MCF 10A (cell line): ENCODE results near the gene SALL2. TPM values are rescaled to one million over a fixed set of nuclear protein-coding genes. Genes with fewer than 3 reads are reported as not detected.

Source experiments
- BruUV-seq: library from RNA; stranded (reverse); fragments of 400-500 nt; replicated peaks from 2 replicates; lab custom pipeline; 2021; lab: Mats Ljungman, UMichigan
- CTCF ChIA-PET: fragments of 300-600 bp; sonication (Branson Sonifier 250); formaldehyde crosslinking; extraction: SDS; loops from one replicate; lab custom pipeline; 2021; ENCODE audit warnings: antibody characterized with exemption, inconsistent platforms; lab: Yijun Ruan, JAX
- POLR2A ChIA-PET: fragments of 300-600, 350-650 bp; sonication (Branson Sonifier 250); formaldehyde crosslinking; extraction: SDS; loops from one replicate; lab custom pipeline; 2020; ENCODE audit warnings: antibody characterized with exemption, inconsistent platforms; lab: Yijun Ruan, JAX
- DNase-seq: peaks from one replicate; pipeline ENCODE4 v3.0.0-alpha.2; 2018; ENCODE audit not compliant: unreplicated experiment
- H3K27ac Mint-ChIP-seq: one replicate; pipeline ENCODE4 v1.8.0; 2022; ENCODE audit warnings: mild to moderate bottlenecking, low read depth, mixed read lengths; ENCODE audit not compliant: unreplicated experiment
- H3K27me3 Mint-ChIP-seq: one replicate; pipeline ENCODE4 v1.8.0; 2022; ENCODE audit warnings: mixed read lengths; ENCODE audit not compliant: insufficient read depth, unreplicated experiment
- H3K36me3 Mint-ChIP-seq: one replicate; pipeline ENCODE4 v1.8.0; 2022; ENCODE audit warnings: mild to moderate bottlenecking, moderate library complexity, mixed read lengths; ENCODE audit not compliant: insufficient read depth, unreplicated experiment
- H3K4me1 Mint-ChIP-seq: one replicate; pipeline ENCODE4 v1.8.0; 2022; ENCODE audit warnings: mixed read lengths; ENCODE audit not compliant: insufficient read depth, unreplicated experiment
- H3K4me3 Mint-ChIP-seq: one replicate; pipeline ENCODE4 v1.8.0; 2022; ENCODE audit warnings: mild to moderate bottlenecking, moderate library complexity, mixed read lengths; ENCODE audit not compliant: unreplicated experiment
- H3K9me3 Mint-ChIP-seq: one replicate; pipeline ENCODE4 v1.8.0; 2022; ENCODE audit warnings: mixed read lengths; ENCODE audit not compliant: unreplicated experiment
- intact Hi-C: fragments of 100-400 bp; cut with micrococcal nuclease; formaldehyde crosslinking; loops from 2 replicates; pipeline ENCODE4 v1.14.1; 2022
- total RNA-seq: library from RNA; stranded (reverse); gene quantifications from 2 replicates; pipeline ENCODE4 v1.2.3, GENCODE V29; 2022
- TF ChIP-seq, protein P1 (sequence below): fragments of 200-600 bp; IDR thresholded peaks from one replicate; pipeline ENCODE4 v1.8.0; 2022; ENCODE audit warnings: antibody characterized with exemption, mild to moderate bottlenecking; ENCODE audit not compliant: unreplicated experiment

The SALL2 gene
- total RNA-seq, 1 experiment from 2014 or later, result 0.09 TPM

DNA sequence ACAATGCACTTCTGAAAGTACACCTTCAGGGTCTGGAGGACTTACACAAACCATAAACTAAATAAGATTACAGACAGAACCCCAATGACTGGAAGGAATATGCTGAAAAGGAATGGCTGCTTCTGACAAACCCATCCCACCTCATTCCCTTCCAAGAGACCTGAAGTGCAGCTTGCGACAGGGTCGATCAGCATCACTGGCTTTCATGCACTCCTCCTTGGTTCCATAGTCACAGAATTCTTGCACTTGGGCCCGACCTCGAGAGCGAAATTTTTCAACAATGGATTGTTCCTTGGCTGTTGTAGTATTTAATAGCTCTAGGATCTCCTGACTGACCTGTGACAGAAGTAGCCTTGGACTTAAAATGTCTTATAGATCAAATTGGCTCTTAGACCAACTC lies 24.6 kb downstream of the SALL2 start:
- Mint-ChIP-seq H3K4me1 (no peaks in the 10 kb centered on the region), H3K27me3 (no peaks in the 10 kb centered on the region), H3K9me3 (no peaks in the 10 kb centered on the region), H3K4me3 (no peak overlapping the region), H3K36me3 (peaks cover 67% of the 10 kb centered on the region), H3K27ac (no peak overlapping the region)
- ChIA-PET CTCF (interaction anchor here (0.6 to 6.0 kb wide), 8 partner anchors 8 to 437 kb away, joined by 3 to 57 read pairs (median 6); partner anchors contain the start of genes METTL3, RAB2B and TOX4), POLR2A (interaction anchor here (0.6 to 3.7 kb wide), 4 partner anchors 9 to 191 kb away, joined by 3 to 23 read pairs (median 6); partner anchors contain the start of gene METTL3)
- no TSS peak for BruUV-seq
- TF ChIP-seq, protein P1, sequence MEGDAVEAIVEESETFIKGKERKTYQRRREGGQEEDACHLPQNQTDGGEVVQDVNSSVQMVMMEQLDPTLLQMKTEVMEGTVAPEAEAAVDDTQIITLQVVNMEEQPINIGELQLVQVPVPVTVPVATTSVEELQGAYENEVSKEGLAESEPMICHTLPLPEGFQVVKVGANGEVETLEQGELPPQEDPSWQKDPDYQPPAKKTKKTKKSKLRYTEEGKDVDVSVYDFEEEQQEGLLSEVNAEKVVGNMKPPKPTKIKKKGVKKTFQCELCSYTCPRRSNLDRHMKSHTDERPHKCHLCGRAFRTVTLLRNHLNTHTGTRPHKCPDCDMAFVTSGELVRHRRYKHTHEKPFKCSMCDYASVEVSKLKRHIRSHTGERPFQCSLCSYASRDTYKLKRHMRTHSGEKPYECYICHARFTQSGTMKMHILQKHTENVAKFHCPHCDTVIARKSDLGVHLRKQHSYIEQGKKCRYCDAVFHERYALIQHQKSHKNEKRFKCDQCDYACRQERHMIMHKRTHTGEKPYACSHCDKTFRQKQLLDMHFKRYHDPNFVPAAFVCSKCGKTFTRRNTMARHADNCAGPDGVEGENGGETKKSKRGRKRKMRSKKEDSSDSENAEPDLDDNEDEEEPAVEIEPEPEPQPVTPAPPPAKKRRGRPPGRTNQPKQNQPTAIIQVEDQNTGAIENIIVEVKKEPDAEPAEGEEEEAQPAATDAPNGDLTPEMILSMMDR, result no peak
- DNase-seq, result no peak
- intact Hi-C loops, result no loop called here

DNA sequence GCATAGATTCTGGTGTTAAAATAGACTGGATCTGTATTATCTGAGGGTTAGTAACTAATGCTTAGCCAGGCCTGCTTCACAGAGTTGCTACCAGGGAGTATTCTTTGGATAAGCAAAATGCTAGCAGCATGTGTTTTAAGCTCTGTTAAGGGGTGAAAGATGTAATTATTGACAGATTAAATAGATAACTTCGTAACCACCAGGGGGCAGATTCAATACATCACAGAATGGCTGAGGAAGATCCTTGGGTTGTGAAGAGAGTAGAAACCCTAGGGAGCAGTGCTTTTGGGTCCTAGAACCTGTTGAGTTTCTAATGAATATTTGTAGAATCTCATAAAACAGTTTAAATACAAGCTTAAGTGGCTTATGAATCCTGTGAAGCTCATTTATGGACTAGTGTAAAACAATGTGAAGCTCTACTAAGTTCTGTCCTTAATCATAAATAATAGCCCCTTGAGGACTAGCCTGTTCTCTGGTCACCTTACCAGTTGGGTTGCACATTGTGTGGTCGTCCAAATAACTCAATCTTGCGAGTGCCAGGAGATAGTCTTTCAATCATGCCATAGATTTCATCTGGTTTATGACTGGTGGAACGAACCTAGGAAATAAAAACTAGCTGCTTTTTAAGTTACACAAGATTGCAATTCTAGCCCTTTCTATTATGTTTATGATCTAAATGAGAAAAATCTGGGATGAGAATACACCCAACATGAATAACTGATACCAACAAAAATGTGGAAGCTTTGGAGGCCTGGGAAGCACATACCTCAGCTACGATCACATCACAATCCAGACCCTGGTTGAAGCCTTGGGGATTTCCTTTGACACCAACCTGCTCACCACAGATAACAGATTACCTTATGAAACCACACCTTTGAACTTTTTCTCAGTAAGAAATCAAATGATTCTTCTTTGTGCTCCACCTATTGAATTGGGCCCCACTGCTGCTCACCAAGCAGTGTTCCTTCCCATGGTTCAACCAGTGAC lies 27.3 kb downstream of the SALL2 start:
- POLR2A ChIA-PET, result interaction anchor here (0.8 to 3.9 kb wide), 8 partner anchors 9 to 58 kb away, joined by 3 to 29 read pairs (median 6); partner anchors contain the start of genes METTL3, RAB2B and TOX4
- peaks cover 89% of the 10 kb centered on the region for H3K36me3 Mint-ChIP-seq

GRCh38 chr14:21496453-21496852 lies 29.7 kb downstream of the SALL2 start:
- no peak overlapping the region for H3K4me3 Mint-ChIP-seq
- DNase-seq, result no peak
- no TSS peak for BruUV-seq
- intact Hi-C loops, result no loop called here
- TF ChIP-seq, protein P1, result no peak
- H3K27ac Mint-ChIP-seq, result no peak overlapping the region
- ChIA-PET POLR2A (interaction anchor here (2.7 kb wide), 1 partner anchor 19 kb away, joined by 11 read pairs; the partner anchor contains the start of genes RAB2B and TOX4), CTCF (interaction anchor here (0.5 to 6.0 kb wide), 5 partner anchors 9 to 35 kb away, joined by 3 to 57 read pairs (median 4); partner anchors contain the start of genes RAB2B and TOX4)
- H3K9me3 Mint-ChIP-seq, result no peaks in the 10 kb centered on the region
- no peaks in the 10 kb centered on the region for H3K27me3 Mint-ChIP-seq
- no peaks in the 10 kb centered on the region for H3K4me1 Mint-ChIP-seq
- H3K36me3 Mint-ChIP-seq, result peaks cover 96% of the 10 kb centered on the region

More for the DNA sequence above, 27.3 kb downstream of the SALL2 start:
- TF ChIP-seq, protein P1, result peak; percentile 42
- H3K4me3 Mint-ChIP-seq, result no peak overlapping the region
- no peaks in the 10 kb centered on the region for H3K9me3 Mint-ChIP-seq
- peak; percentile 44 for DNase-seq
- intact Hi-C loops, result loop anchor here (1.0 kb wide), 1 partner anchor 58 kb away; no protein-coding TSS in a partner anchor
- CTCF ChIA-PET, result interaction anchor here (0.6 to 6.0 kb wide), 31 partner anchors 8 to 306 kb away, joined by 3 to 88 read pairs (median 5); partner anchors contain the start of genes CHD8, METTL3, RAB2B and SALL2
- H3K27ac Mint-ChIP-seq, result no peak overlapping the region
- H3K4me1 Mint-ChIP-seq, result no peaks in the 10 kb centered on the region
- no peaks in the 10 kb centered on the region for H3K27me3 Mint-ChIP-seq
- no TSS peak for BruUV-seq
